A549 (cell line): ENCODE results near the gene PROCR.

Experiments used
- HDAC2 ChIP-seq: fragments of 200-600 bp; sonication (generic); IDR thresholded peaks from 2 replicates; pipeline ENCODE4 v1.6.1; 2016
- NFE2L2 ChIP-seq: fragments of 150-350 bp; conservative IDR thresholded peaks from 2 replicates; pipeline ENCODE4 v1.6.1; 2014; ENCODE audit warnings: low read length
- PHF8 ChIP-seq: fragments of 200-600 bp; sonication (generic); IDR thresholded peaks from 2 replicates; pipeline ENCODE4 v1.6.1; 2016; ENCODE audit warnings: low read depth, mild to moderate bottlenecking, antibody characterized with exemption, moderate library complexity, borderline replicate concordance
- POLR2A ChIP-seq: IDR thresholded peaks from 2 replicates; pipeline ENCODE4 v1.6.1; 2012; ENCODE audit warnings: mild to moderate bottlenecking, low read length
- POLR2AphosphoS2 ChIP-seq: conservative IDR thresholded peaks from 2 replicates; pipeline ENCODE4 v1.6.1; 2012; ENCODE audit warnings: low read length, improper control_type of control experiment, inconsistent platforms
- RAD21 ChIP-seq, 2 experiments: fragments of >200 bp in 1 of 2; sonication (Bioruptor Twin) in 1 of 2; formaldehyde crosslinking in 1 of 2; IDR thresholded peaks in 1 of 2; conservative IDR thresholded peaks in 1 of 2; 2 replicates in 1 of 2; 3 replicates in 1 of 2; pipeline ENCODE4 v1.6.1; 2012 to 2018; ENCODE audit warnings: inconsistent platforms in 1 of 2
- RCOR1 ChIP-seq: fragments of 150-350 bp; IDR thresholded peaks from 2 replicates; pipeline ENCODE4 v1.6.1; 2014; ENCODE audit warnings: antibody characterized with exemption, low read length, low read depth
- TF ChIP-seq, protein P1 (sequence below): fragments of >200 bp; sonication (Bioruptor Twin); formaldehyde crosslinking; IDR thresholded peaks from 3 replicates; pipeline ENCODE4 v1.5.1; 2016
- TF ChIP-seq, protein P2 (sequence below): IDR thresholded peaks from 2 replicates; pipeline ENCODE4 v1.6.1; 2012
- TF ChIP-seq, protein P3 (sequence below): IDR thresholded peaks from 2 replicates; pipeline ENCODE4 v1.6.1; 2012; ENCODE audit warnings: low read depth, borderline replicate concordance

DNA sequence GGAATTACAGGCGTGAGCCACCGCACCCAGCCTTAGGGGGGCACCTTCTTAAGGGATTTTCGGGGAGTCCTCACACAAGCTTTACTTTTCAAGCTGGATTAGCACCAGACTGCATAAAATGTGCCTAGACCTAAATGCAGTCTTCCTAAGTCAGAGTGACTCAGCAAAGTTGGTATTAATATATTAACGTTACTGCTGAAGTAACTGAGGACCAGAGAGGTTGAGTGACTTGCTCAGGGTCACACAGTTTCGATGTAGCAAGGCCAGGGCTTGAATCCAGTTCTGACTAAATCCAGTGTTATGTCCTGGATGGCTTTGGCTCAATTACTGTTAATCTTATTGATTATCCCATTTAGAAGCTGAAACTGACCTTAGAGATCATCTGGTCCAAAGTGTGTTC lies 38.1 kb upstream of the PROCR start:
- no peak for TF ChIP-seq POLR2AphosphoS2
- TF ChIP-seq, protein P1, sequence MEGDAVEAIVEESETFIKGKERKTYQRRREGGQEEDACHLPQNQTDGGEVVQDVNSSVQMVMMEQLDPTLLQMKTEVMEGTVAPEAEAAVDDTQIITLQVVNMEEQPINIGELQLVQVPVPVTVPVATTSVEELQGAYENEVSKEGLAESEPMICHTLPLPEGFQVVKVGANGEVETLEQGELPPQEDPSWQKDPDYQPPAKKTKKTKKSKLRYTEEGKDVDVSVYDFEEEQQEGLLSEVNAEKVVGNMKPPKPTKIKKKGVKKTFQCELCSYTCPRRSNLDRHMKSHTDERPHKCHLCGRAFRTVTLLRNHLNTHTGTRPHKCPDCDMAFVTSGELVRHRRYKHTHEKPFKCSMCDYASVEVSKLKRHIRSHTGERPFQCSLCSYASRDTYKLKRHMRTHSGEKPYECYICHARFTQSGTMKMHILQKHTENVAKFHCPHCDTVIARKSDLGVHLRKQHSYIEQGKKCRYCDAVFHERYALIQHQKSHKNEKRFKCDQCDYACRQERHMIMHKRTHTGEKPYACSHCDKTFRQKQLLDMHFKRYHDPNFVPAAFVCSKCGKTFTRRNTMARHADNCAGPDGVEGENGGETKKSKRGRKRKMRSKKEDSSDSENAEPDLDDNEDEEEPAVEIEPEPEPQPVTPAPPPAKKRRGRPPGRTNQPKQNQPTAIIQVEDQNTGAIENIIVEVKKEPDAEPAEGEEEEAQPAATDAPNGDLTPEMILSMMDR = no peak
- no peak for TF ChIP-seq PHF8
- TF ChIP-seq RAD21 (conservative IDR thresholded peaks at IDR 0.05 in 1 of 2, IDR thresholded peaks at IDR 0.05 in 1 of 2) = no peak
- TF ChIP-seq, protein P2, sequence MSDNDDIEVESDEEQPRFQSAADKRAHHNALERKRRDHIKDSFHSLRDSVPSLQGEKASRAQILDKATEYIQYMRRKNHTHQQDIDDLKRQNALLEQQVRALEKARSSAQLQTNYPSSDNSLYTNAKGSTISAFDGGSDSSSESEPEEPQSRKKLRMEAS = no peak
- TF ChIP-seq HDAC2 = no peak
- TF ChIP-seq NFE2L2 = peak; percentile 89
- no peak for TF ChIP-seq POLR2A
- TF ChIP-seq RCOR1 = no peak
- TF ChIP-seq, protein P3, sequence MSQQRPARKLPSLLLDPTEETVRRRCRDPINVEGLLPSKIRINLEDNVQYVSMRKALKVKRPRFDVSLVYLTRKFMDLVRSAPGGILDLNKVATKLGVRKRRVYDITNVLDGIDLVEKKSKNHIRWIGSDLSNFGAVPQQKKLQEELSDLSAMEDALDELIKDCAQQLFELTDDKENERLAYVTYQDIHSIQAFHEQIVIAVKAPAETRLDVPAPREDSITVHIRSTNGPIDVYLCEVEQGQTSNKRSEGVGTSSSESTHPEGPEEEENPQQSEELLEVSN = no peak
